ENCODE measurements around the gene DCTPP1.
A peak's percentile ranks its signal among the peaks of the same experiment; 100 is the strongest.

Gene DCTPP1

DNA sequence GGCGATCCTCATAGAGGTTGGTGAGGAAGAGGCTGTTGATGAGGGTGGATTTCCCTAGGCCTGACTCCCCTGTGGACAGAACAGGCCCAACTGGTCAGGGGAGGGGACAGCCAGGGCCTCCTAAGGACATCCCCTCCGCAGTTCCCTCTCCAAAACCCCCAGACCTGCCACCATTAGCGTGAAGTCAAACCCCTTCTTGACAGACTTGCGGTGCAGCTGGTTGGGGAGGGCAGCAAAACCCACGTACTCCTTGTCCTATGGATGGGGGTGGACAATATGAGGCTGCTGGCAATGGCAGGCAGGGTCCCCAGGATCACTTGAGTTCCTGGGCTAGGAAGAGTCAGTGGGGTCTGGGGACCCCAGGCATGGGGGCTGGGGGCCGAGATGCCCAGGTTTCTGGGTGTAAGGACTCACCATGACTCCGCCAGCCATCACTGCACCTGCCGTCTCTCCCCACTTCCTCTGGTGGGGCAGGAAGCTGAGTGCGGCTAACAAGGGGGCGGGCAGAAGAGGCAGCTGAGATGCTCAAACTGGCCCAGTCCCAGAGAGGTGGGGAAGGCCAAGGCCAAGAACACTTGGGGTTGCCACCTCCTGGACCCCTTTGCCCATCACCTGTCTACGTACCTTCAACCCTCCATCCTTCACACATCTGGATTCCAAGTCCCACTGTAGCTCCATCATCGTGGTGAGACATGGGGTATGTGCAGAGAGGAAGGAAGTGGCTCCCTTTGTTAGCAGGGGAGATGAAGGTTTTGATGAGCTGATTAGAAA is 47.5 kb downstream of the DCTPP1 start, which contains the start of gene SEPTIN1:
SEPTIN1 (minus strand) TSS at position 451 of the 771 bp plus-strand sequence; CDS start at position 432, 19 bp downstream.
- DNase-seq (ENCODE audit: low read depth in 1 of 2, low spot score in 1 of 2): peak; percentile 55

DNA sequence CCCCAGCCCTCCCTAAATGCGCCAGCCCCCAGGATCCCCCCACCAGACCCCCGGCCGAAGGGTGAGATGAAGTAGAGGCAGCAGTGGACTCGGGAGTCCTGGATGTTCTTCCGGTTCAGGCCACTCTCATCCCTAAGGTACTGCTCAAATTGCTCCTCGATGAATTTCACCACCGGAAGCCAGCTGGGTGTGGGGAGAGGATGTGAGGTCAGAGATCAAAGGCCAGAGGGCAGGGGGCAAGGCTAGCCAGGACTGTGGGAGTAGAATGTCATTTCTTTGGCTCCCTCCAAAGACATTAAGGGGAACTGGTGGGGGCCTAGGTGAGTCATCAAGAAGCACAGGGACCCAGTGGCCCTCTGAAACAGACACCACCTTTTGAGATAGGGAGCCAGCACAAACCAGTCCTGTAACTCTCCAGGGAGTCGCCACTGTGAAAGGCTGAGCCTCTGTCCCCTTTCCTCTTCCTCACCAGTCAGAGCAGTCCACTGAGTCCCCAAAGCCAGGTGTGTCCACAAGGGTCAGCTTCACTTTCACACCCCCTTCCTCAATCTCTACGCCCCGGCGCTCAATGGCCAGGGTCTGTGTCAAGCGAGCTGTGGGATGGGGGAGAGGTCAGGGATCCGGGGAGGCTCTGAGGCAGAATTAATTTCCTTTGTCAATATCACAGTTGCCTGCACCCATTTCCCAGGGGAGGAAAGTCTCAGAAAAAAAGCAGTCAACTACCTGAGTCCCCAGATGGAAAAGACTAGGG is 48.4 kb downstream of the DCTPP1 start:
- DNase-seq (ENCODE audit: low read depth in 1 of 2, low spot score in 1 of 2): no peak

DNA sequence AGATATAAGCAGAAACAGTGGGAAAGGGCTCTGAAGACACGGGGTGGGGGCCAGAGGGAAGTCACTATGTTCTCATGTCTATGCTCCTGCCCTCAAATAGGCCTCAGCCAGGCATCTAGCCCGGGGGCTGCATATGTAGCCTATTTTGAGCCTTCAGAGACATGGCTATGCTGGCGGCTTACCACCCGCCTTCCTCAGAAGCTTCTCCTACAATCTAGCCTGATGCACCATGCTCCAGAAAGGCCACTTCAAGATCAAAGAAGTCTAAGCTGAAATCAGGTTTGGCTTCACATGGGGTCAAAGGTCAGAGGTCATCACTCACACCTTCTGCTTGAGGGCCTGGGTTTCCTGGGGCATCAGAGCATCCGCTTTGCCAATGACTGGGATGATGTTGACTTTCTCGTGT is 49.0 kb downstream of the DCTPP1 start:
- DNase-seq (ENCODE audit: low read depth in 1 of 2, low spot score in 1 of 2): no peak

DNA sequence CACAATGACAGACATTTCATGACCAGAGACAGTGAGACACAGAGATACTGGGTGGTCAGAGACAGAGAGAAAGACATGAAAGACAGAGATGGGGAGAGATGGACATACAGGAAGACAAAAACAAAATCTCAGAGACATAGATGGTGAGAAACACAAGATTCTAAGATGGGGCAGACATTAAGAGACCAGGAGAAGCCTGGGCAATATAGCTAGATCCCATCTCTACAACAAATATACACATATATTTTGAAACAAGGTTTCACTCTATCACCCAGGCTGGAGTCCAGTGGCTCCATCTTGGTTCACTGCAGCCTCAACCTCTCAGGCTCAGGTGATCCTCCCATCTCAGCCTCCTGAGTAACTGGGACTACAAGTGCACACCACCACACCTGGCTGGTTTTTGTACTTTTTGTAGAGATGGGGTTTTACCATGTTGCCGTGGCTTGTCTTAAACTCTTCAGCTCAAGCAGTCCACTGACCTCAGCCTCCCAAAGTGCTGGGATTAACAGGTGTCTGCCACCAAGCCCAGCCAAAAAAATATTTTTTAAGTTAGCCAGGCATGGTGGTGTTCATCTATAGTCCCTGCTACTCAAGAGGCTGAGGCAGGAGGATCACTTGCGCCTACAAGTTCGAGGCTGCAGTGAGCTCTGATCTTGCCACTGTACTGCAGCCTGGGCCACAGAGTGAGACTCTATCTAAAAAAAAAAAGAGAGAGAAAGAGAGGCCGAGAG is 49.6 kb downstream of the DCTPP1 start:
- no peak for DNase-seq (ENCODE audit: low read depth in 1 of 2, low spot score in 1 of 2)

DNA sequence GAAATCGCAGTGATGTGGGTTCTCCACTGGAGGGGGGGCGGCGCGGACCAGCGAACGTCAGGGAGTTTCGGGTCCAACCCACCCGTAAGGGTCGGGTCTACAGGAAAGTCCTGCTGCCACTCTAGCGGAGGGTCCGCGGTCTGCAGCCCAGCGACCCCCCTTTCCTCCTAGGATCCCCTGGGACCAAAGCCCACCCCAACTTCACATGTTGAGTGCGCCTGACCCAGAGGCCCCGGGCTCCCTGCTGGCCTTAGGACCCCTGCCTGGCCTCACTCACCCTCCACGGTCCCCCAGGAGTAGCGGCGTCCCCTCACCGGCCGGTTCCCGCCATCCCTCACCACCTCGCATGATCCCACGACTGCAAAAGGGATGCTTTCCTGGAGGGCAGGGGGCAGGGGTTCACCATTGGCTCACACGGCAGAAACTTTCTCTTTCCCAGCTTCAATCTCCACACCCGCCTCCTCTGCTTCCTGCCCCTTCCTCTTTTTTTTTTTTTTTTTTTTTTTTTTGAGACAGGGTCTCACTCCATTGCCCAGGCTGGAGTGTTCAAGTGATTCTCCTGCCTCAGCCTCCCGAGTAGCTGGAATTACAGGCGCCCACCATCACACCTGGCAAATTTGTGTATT is 50.6 kb downstream of the DCTPP1 start:
- no peak for DNase-seq (ENCODE audit: low read depth in 1 of 2, low spot score in 1 of 2)

DNA sequence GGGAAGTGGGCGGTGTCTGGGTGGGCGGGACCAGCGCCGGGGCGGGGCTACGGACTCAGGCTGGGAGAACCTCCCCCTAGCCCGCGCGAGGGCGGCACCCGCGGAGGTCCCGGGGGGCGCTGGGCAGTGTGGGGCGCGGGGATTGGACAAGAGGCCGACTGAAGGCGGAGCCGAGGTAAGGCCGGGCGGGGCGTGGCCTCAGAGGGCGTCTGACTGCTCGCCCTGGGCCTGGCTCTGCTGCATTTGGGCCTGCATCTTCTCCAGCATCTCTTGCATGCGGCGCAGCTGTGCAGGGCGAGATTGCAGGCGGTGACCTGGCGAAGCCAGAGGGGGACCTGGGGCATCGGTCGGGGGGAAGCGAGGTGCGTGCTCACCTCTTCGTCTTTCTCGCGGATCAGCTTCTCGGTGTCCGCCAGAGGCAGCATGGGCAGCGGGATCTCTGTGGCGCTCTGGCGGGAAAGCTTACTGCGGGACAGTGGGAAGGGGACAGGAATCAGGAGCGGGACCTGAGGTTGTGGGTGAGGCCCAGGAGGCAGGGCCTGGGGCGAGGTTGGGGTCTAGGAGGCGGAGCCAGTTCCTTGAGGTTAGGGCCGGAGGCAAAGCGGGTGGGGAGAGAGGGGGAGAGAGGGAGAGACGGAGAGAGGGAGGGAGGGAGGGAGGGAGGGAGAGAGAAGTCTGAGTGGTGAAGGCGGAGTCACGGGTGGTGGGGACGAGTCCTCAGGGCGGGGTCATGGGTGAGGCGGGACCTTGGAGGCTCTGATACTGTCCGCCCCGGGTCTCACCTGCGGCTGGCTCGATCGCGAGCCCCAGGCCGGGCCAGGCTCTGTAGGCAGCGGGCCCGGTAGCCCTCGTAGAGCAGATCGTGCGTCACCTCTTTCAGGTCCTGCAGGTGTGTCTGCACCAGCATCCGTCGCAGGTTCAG is 51.3 kb downstream of the DCTPP1 start:
- DNase-seq (ENCODE audit: low read depth in 1 of 2, low spot score in 1 of 2): peak; percentile 99 to 100

DNA sequence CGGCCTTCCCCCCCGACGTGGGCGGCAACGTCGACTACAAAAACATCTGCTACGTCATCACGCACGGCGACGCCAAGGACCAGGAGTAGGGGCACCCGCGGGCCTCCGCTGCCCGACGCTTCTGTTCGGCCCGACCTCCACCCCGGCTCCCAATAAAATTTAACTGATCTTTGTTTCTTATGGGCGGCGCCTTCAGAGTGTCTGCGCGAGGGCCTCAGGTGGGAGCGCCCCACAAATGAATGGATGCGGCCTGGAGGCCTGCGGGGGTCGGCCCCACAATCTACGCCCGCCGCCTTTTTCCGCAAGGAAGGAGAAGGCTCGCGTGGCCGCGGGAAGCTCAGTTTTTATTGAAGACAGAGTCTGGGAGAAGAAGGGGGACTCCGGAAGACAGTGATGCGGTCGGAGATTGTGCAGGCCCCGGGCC is 52.0 kb downstream of the DCTPP1 start:
- peak; percentile 77 to 78 for DNase-seq (ENCODE audit: low read depth in 1 of 2, low spot score in 1 of 2)

DNA sequence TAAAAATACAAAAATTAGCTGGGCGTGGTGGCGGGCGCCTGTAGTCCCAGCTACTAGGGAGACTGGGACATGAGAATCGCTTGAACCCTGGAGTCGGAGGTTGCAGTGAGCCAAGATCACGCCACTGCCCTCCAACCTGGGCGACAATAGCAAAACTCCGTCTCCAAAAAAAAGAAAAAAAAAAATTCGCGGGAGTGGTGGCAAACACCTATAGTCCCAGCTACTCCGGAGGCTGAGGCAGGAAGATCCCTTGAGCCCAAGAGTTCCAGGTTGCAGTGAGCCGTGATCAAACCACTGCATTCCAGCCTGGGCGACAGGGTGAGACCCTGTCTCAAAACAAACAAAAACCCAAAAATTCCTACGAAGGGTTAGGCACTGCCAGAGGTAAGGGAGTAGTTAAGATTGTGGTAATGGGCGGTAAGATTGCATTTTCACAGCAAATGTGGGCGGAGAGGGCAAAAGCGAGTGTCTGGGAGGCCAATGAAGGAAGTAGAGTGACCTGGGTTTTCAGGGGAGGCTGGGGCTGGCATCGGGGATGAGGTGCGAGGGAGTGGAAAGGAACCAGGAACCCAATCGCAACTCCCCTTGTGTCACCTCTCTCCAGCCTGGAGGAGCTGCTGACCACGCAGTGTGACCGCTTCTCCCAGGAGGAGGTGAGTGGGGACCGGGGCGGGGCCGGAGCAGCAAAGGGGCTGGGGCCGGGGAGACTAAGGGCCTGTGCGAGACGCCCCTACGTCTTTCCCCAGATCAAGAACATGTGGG is 52.6 kb downstream of the DCTPP1 start:
- DNase-seq (ENCODE audit: low read depth in 1 of 2, low spot score in 1 of 2): no peak

DNA sequence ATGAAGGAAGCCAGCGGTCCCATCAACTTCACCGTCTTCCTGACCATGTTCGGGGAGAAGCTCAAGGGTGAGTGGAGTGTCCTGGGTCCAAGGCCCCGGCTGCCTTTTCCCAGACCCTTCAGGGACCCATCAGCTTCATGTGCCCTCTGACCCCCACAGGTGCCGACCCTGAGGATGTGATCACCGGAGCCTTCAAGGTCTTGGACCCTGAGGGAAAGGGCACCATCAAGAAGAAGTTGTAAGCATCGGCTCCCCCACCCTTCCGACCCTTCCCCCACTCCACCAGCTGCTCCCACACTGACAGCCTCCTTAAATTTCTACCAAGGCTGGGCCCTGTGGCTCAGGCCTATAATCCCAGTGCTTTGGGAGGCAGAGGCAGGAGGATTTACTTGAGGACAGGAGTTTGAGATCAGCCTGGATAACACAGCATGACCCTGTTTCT is 53.3 kb downstream of the DCTPP1 start:
- no peak for DNase-seq (ENCODE audit: low read depth in 1 of 2, low spot score in 1 of 2)

DNA sequence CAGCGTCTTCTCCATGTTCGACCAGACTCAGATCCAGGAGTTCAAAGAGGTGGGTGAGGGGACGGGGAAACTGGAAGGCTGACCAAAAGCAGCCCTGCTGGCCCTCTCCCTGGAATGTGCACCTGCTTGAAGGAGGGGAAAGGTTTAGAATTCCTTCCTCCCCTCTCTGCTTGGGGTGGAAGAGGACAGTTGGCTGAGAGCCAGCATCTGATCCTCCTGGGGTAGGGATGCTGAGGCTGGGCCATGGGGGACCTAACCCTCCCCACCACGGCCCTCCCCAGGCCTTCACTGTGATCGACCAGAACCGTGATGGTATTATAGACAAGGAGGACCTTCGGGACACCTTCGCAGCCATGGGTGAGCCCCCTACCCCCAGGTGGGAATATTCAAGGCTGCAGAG is 54.0 kb downstream of the DCTPP1 start:
- no peak for DNase-seq (ENCODE audit: low read depth in 1 of 2, low spot score in 1 of 2)

DNA sequence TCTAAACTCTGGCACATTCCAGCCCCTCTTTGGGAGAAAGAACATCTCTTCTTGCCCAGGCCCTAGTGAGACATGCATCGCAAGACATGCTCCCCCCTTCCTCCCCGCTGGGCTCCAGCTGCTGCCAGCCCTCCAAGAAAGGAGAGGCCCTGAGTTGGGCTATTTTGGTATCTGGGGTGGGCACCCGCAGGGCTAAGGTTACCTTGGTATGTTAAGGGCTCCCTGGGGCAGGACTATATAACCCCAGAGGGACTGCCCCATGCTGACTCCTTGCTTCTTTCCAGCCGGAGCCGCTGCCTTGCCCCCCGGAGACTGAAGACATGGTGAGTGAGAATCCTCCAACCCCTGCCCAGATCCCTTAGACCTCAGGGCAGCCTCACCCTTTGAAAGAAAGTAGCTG is 55.3 kb downstream of the DCTPP1 start, which contains the start of gene MYL11:
MYL11 (plus strand) TSS at position 265 of the 400 bp plus-strand sequence; CDS start at position 321, 56 bp downstream.
- no peak for DNase-seq (ENCODE audit: low read depth in 1 of 2, low spot score in 1 of 2)
